ENCODE data around the gene SDHAF1. TPM values are rescaled to one million over a fixed set of nuclear protein-coding genes. Genes with fewer than 3 reads are reported as not detected.

Gene SDHAF1
- total and polyA plus RNA-seq, 2 donors (not counting 1 experiment from before 2014, with no cell fraction given), result 22.0 to 24.6 TPM

GRCh38 chr19:35992907-35993765 is 1.9 kb upstream of the SDHAF1 start:
- H3K36me3 ChIP-seq (replicated peaks in 1 of 2; ENCODE audit: control extremely low read depth in 1 of 2, control insufficient read depth in 1 of 2, extremely low read depth in 1 of 2, insufficient read depth in 2 of 2, low read length in 1 of 2), result peaks cover 0 to 6% of the 10 kb centered on the region in 2 experiments
- Mint-ChIP-seq H3K4me3 (peak overlapping the region; percentile 26), H3K27ac (no peak overlapping the region), H3K9me3 (ENCODE audit: insufficient read depth) (no peaks in the 10 kb centered on the region), H3K4me1 (peaks cover 29% of the 10 kb centered on the region), H3K27me3 (no peaks in the 10 kb centered on the region)
- H3K79me2 ChIP-seq (ENCODE audit: control insufficient read depth, insufficient read depth, low read length), result peaks cover 34% of the 10 kb centered on the region
- peaks cover 18% of the 10 kb centered on the region for H4K20me1 ChIP-seq (ENCODE audit: control insufficient read depth, insufficient read depth, low read length, poor library complexity, severe bottlenecking)
- intact Hi-C loops (cut with micrococcal nuclease), result loop anchor here (10.0 kb wide), 1 partner anchor 582 kb away; the partner anchor contains the start of gene ZNF529
- no peak overlapping the region for H2AFZ ChIP-seq (ENCODE audit: insufficient read depth, low read depth, low read length, poor library complexity, severe bottlenecking)
- no peak overlapping the region for H3K4me3 ChIP-seq (ENCODE audit: control extremely low read depth in 1 of 5, extremely low read depth in 1 of 5, insufficient read depth in 1 of 5, low read depth in 2 of 5, low read length in 4 of 5)
- H3K27ac ChIP-seq (ENCODE audit: low read length in 2 of 2), result no peak overlapping the region
- POLR2A ChIA-PET, result interaction anchor here (1.5 kb wide), 1 partner anchor 21 kb away, joined by 6 read pairs; the partner anchor contains the start of gene ALKBH6
- CTCF ChIA-PET, result interaction anchor here (0.9 kb wide), 1 partner anchor 135 kb away, joined by 3 read pairs; no protein-coding TSS in a partner anchor
- TF ChIP-seq EZH2 (IDR thresholded peaks at IDR 0.05; ENCODE audit: borderline replicate concordance, insufficient read depth, low read depth, low read length, poor library complexity, severe bottlenecking) (no peak), CTCF (IDR thresholded peaks at IDR 0.05) (no peak)
- H3K9ac ChIP-seq (ENCODE audit: low read length), result no peak overlapping the region
- H3K27me3 ChIP-seq (replicated peaks in 1 of 4; ENCODE audit: control extremely low read depth in 1 of 4, control insufficient read depth in 3 of 4, insufficient read depth in 4 of 4, low read length in 3 of 4), result peaks cover 0 to 4% (median 0%) of the 10 kb centered on the region in 4 experiments
- 100% methylated on average over 3 of the region's 8 CpGs for WGBS (ENCODE audit: insufficient coverage)
- ATAC-seq (ENCODE audit: low read depth), result no peak
- H3K9me3 ChIP-seq (ENCODE audit: control extremely low read depth in 1 of 3, control insufficient read depth in 2 of 3, insufficient read depth in 1 of 3, low read length in 2 of 3), result peaks cover 0 to 13% (median 0%) of the 10 kb centered on the region in 3 donors
- no peak overlapping the region for H3K4me2 ChIP-seq (replicated peaks; ENCODE audit: low read depth, low read length, poor library complexity, severe bottlenecking)
- no peak for DNase-seq
- H3K4me1 ChIP-seq (ENCODE audit: control insufficient read depth in 2 of 2, insufficient read depth in 2 of 2, low read length in 2 of 2), result peaks cover 18 to 25% of the 10 kb centered on the region in 2 donors
